Large intestine (tissue), 3 donors: ENCODE results near the gene PROK2. TPM values are rescaled to one million over a fixed set of nuclear protein-coding genes. Genes with fewer than 3 reads are reported as not detected.

ENCODE experiments used
- DNase-seq, 2 donors: peaks; one replicate each; pipeline versions ENCODE4 v3.0.0 to v3.0.0-alpha.2; 2013
- H3K27ac ChIP-seq: one replicate; pipeline ENCODE4 v1.5.1; 2013; ENCODE audit warnings: low read length
- H3K27me3 ChIP-seq: 2 replicates; pipeline ENCODE4 v1.6.1; 2013; ENCODE audit warnings: low read length; ENCODE audit not compliant: control insufficient read depth, insufficient read depth
- H3K36me3 ChIP-seq: 2 replicates; pipeline ENCODE4 v1.6.1; 2013; ENCODE audit warnings: low read length; ENCODE audit not compliant: control insufficient read depth, insufficient read depth
- H3K4me1 ChIP-seq: one replicate; pipeline ENCODE4 v1.6.1; 2013; ENCODE audit warnings: low read length; ENCODE audit not compliant: control insufficient read depth, insufficient read depth
- H3K4me3 ChIP-seq: one replicate; pipeline ENCODE4 v1.5.1; 2013; ENCODE audit warnings: low read length
- H3K9me3 ChIP-seq: one replicate; pipeline ENCODE4 v1.6.1; 2013; ENCODE audit warnings: mild to moderate bottlenecking, low read depth, low read length, moderate library complexity; ENCODE audit not compliant: control insufficient read depth
- WGBS: methylation state at CpG from one replicate; pipeline ENCODE4 v1.1.5; 2013; ENCODE audit warnings: low lambda C conversion rate; ENCODE audit not compliant: insufficient coverage; 5-methylcytosine and 5-hydroxymethylcytosine counted together
- polyA plus RNA-seq: library from polyadenylated mRNA; unstranded; fragments of 120-200 nt; gene quantifications from one replicate; pipeline ENCODE4 v1.2.1, GENCODE V29; 2013

The PROK2 gene
- polyA plus RNA-seq, 1 donor: 0.67 TPM

- no peak for DNase-seq
- peaks cover 5% of the 10 kb centered on the region for H3K9me3 ChIP-seq
- no peaks in the 10 kb centered on the region for H3K36me3 ChIP-seq
- H3K27ac ChIP-seq: no peak overlapping the region
- no peak overlapping the region for H3K4me3 ChIP-seq
- H3K4me1 ChIP-seq: no peaks in the 10 kb centered on the region
- peaks cover 20% of the 10 kb centered on the region for H3K27me3 ChIP-seq
- 80% methylated on average over 1 of the region's 3 CpGs for WGBS
These were observed 40.2 kb downstream of the PROK2 start for GRCh38 chr3:71744738-71745137.

- Histone ChIP-seq H3K9me3 (peaks cover 5% of the 10 kb centered on the region), H3K4me1 (no peaks in the 10 kb centered on the region), H3K4me3 (no peak overlapping the region), H3K27me3 (peaks cover 7% of the 10 kb centered on the region), H3K36me3 (no peaks in the 10 kb centered on the region), H3K27ac (no peak overlapping the region)
- no peak for DNase-seq
- WGBS: 100% methylated on average over 1 of the region's 1 CpG
These were observed 42.3 kb downstream of the PROK2 start for GRCh38 chr3:71742621-71743020.

GRCh38 chr3:71734881-71735280 lies 50.1 kb downstream of the PROK2 start:
- DNase-seq: no peak
- Histone ChIP-seq H3K27me3 (peaks cover 3% of the 10 kb centered on the region), H3K27ac (no peak overlapping the region), H3K4me3 (no peak overlapping the region), H3K4me1 (peaks cover 2% of the 10 kb centered on the region), H3K36me3 (no peaks in the 10 kb centered on the region), H3K9me3 (no peaks in the 10 kb centered on the region)
- WGBS: no CpG with 5 or more reads among the region's 1 CpG

- Histone ChIP-seq H3K9me3 (no peaks in the 10 kb centered on the region), H3K27ac (no peak overlapping the region), H3K36me3 (no peaks in the 10 kb centered on the region), H3K4me3 (no peak overlapping the region), H3K4me1 (peaks cover 3% of the 10 kb centered on the region), H3K27me3 (peaks cover 8% of the 10 kb centered on the region)
- DNase-seq: no peak
- WGBS: 100% methylated on average over 1 of the region's 2 CpGs
These were observed 51.6 kb downstream of the PROK2 start for GRCh38 chr3:71733319-71733718.

DNA sequence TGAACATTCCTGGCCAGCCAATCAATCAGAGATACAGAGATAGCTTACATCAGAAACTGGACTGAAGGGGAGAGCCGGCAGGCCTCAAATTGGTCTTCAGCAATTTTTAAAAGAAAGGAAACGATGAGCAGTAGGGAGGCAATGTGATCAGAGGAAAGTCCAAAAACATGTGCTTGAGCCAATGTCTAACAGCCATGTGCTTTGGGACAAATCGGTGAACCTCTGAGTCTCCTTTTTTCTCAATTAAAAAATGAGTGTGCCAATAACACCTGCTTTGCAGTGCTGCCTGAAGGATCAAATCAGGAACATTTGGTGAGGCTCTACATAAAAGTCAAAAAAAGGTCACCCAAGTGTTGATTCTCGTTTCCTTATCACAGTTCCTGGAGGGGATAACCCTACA lies 52.3 kb downstream of the PROK2 start:
- no peak overlapping the region for H3K4me3 ChIP-seq
- H3K36me3 ChIP-seq: no peaks in the 10 kb centered on the region
- peaks cover 10% of the 10 kb centered on the region for H3K27me3 ChIP-seq
- WGBS: 40% methylated on average over 2 of the region's 4 CpGs
- no peak for DNase-seq
- no peaks in the 10 kb centered on the region for H3K9me3 ChIP-seq
- H3K27ac ChIP-seq: no peak overlapping the region
- H3K4me1 ChIP-seq: peaks cover 3% of the 10 kb centered on the region

GRCh38 chr3:71728632-71729342 lies 56.2 kb downstream of the PROK2 start:
- no CpG with 5 or more reads among the region's 4 CpGs for WGBS
- H3K27me3 ChIP-seq: peaks cover 21% of the 10 kb centered on the region
- H3K36me3 ChIP-seq: no peaks in the 10 kb centered on the region
- peaks cover 8% of the 10 kb centered on the region for H3K4me1 ChIP-seq
- H3K27ac ChIP-seq: no peak overlapping the region
- H3K4me3 ChIP-seq: no peak overlapping the region
- no peaks in the 10 kb centered on the region for H3K9me3 ChIP-seq
- DNase-seq: peak; percentile 11 to 23

- WGBS: no CpG with 5 or more reads among the region's 8 CpGs
- Histone ChIP-seq H3K9me3 (no peaks in the 10 kb centered on the region), H3K27me3 (peaks cover 24% of the 10 kb centered on the region), H3K4me1 (peaks cover 10% of the 10 kb centered on the region), H3K36me3 (no peaks in the 10 kb centered on the region), H3K27ac (no peak overlapping the region), H3K4me3 (no peak overlapping the region)
- no peak for DNase-seq
These were observed 58.8 kb downstream of the PROK2 start for GRCh38 chr3:71726146-71726545.

DNA sequence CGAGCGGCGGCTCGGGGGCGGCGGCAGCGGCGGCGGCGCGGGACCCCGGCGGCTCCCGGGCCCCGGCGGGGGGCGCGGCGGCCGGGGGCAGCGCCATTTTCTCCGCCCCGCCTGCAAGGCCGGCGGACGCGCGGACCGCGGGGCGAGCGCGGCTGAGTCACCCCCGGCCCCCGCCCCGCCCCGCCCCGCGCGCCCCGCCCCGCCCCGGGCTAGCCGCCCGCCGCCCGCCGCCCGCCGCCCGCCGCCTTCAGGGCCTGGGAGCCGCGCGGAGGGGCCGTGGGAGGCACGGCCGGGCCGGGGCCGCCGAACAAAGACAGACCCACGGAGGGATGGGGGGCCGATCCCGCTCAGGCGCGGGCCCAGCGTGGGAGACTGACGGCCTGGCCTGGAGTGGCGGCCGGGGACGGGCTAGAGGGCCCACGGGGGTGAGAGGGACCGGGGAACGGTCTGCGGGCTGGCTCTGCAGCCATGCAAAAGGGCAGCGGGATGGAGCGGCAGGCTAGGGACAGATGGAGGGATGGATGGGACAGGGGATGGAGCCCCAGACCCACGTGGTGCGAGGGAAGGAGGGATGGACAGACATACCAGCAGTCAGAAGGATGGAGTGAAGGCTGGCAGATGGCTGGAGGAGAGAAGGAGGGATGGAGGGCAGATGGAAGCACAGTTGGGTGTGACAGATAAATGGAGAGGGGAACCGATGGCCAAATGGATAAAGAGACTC lies 59.5 kb downstream of the PROK2 start, which contains the start of gene EIF4E3:
EIF4E3 (minus strand) TSS at position 132 of the 721 bp plus-strand sequence; CDS start at position 97, 35 bp downstream.
- H3K9me3 ChIP-seq: no peaks in the 10 kb centered on the region
- WGBS: 57% methylated on average over 1 of the region's 80 CpGs
- H3K27ac ChIP-seq: no peak within 1 kb of the TSS
- peaks cover 24% of the 10 kb centered on the region for H3K27me3 ChIP-seq
- H3K4me3 ChIP-seq: peak within 1 kb of the TSS; percentile 70
- H3K4me1 ChIP-seq: peaks cover 10% of the 10 kb centered on the region
- peak in 1 of 2 donors; percentile 36 for DNase-seq
- H3K36me3 ChIP-seq: no peaks in the 10 kb centered on the region

DNA sequence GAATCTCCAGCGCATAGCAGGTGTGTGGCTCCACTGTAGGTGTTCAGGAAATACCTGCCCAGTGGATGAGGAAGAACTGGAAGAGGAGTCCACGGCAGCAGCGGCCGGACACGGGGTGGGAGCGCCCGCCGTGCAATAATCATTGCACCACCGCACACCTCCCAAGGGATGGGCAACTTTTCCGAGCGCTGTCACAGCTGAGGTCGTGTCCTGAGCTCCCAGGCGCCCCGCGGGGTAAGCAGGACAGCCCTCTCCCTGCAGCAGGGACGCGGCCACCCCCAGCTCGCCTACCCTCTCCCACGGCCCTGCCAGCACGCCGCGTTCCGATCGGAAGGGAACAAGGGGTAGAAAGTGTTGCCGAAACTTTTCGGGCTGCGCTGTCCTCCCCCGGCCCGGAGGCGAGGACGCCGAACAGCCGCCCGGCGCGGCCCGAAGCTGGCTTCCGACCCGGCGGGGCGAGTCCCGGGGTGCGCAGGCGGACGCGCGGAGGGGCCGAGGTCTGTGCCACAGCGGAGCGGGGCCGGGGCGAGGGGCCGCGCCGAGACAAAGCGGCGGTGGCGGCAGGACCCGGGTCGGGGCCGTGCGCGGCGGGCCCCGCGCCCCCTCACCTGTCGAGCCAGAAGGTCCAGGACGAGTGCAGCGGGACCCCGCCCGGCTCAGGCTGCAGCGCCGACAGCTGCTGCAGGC lies 60.2 kb downstream of the PROK2 start:
- no peak overlapping the region for H3K27ac ChIP-seq
- WGBS: no CpG with 5 or more reads among the region's 73 CpGs
- H3K9me3 ChIP-seq: no peaks in the 10 kb centered on the region
- DNase-seq: peak; percentile 41 to 75
- peaks cover 7% of the 10 kb centered on the region for H3K4me1 ChIP-seq
- peak overlapping the region; percentile 70 for H3K4me3 ChIP-seq
- peaks cover 24% of the 10 kb centered on the region for H3K27me3 ChIP-seq
- H3K36me3 ChIP-seq: no peaks in the 10 kb centered on the region

DNA sequence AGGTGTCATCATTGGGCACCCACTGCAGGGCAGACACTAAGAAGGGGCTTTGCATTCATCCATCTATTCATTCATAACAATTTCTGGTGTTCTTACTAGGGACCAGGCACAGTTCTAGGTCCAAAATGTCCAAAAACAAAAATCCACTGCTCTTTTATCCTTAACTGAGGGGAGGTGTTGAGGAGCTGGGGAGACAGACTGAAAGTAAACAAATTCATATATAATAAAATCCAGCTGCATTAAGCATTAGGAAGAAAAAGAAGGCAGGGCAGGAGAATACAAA lies 60.8 kb downstream of the PROK2 start:
- no peak for DNase-seq
- Histone ChIP-seq H3K4me1 (peaks cover 7% of the 10 kb centered on the region), H3K4me3 (peak overlapping the region; percentile 70), H3K27me3 (peaks cover 24% of the 10 kb centered on the region), H3K9me3 (no peaks in the 10 kb centered on the region), H3K36me3 (no peaks in the 10 kb centered on the region), H3K27ac (no peak overlapping the region)
